Measurements from ENCODE around the gene SPINT1.

- no peak for TF ChIP-seq FOXK2 (IDR thresholded peaks at IDR 0.05)
- TF ChIP-seq PKNOX1 (IDR thresholded peaks at IDR 0.05): no peak
- no peak for TF ChIP-seq ZNF384 (IDR thresholded peaks at IDR 0.05)
Measured at GRCh38 chr15:40906091-40906990, 62.5 kb downstream of the SPINT1 start.

Measured in HEK293T (cell line).